Spleen (tissue), 11 donors: ENCODE measurements around the gene PMM2. TPM values are rescaled to one million over a fixed set of nuclear protein-coding genes. Genes with fewer than 3 reads are reported as not detected.

Source experiments
- DNase-seq: peaks from one replicate; pipeline ENCODE4 v3.0.0-alpha.2; 2020
- H3K27ac ChIP-seq, 8 donors: fragments of 200-600 bp; sonication (generic) in 7 of 8; 1 replicate in 4 of 8; 2 replicates in 4 of 8; pipeline versions ENCODE4 v1.5.0 to v1.8.0; 2016 to 2021; ENCODE audit warnings: inconsistent platforms in 4 of 8, mild to moderate bottlenecking in 4 of 8, moderate library complexity in 1 of 8
- H3K27me3 ChIP-seq, 7 donors: fragments of 200-600 bp; sonication (generic) in 6 of 7; replicated peaks in 1 of 7; 1 replicate in 4 of 7; 2 replicates in 3 of 7; pipeline versions ENCODE4 v1.5.0 to v1.8.0; 2016 to 2021; ENCODE audit warnings: inconsistent platforms in 3 of 7, mild to moderate bottlenecking in 1 of 7
- H3K36me3 ChIP-seq, 6 donors: fragments of 200-600 bp; sonication (generic) in 5 of 6; 1 replicate in 4 of 6; 2 replicates in 2 of 6; pipeline versions ENCODE4 v1.5.0 to v1.8.0; 2016 to 2021; ENCODE audit warnings: inconsistent platforms in 2 of 6
- H3K4me1 ChIP-seq, 6 donors: fragments of 200-600 bp; sonication (generic) in 5 of 6; 1 replicate in 3 of 6; 2 replicates in 3 of 6; pipeline versions ENCODE4 v1.5.0 to v1.8.0; 2016 to 2021; ENCODE audit warnings: inconsistent platforms in 3 of 6
- H3K4me3 ChIP-seq, 8 donors: fragments of 200-600 bp; sonication (generic) in 7 of 8; 1 replicate in 4 of 8; 2 replicates in 4 of 8; pipeline versions ENCODE4 v1.5.0 to v1.8.0; 2016 to 2021; ENCODE audit warnings: inconsistent platforms in 4 of 8, mild to moderate bottlenecking in 4 of 8, moderate library complexity in 2 of 8
- H3K9me3 ChIP-seq, 8 donors: fragments of 200-600 bp; sonication (generic) in 7 of 8; 1 replicate in 4 of 8; 2 replicates in 4 of 8; pipeline versions ENCODE4 v1.5.0 to v1.8.0; 2016 to 2021; ENCODE audit warnings: inconsistent platforms in 4 of 8
- CTCF ChIP-seq, 11 experiments: fragments of 200-600 bp in 7 of 11; fragments of 450-650 bp in 4 of 11; sonication (generic) in 4 of 11; IDR thresholded peaks in 8 of 11; conservative IDR thresholded peaks in 3 of 11; 1 replicate in 7 of 11; 2 replicates in 4 of 11; pipeline versions ENCODE4 v1.4.0 to v1.8.0; 2016 to 2021; ENCODE audit warnings: antibody characterized with exemption in 11 of 11, inconsistent platforms in 4 of 11, mild to moderate bottlenecking in 1 of 11
- POLR2A ChIP-seq, 3 donors: fragments of 450-650 bp; IDR thresholded peaks; one replicate each; pipeline ENCODE4 v1.5.1; 2017; ENCODE audit warnings: antibody characterized with exemption in 3 of 3, mild to moderate bottlenecking in 1 of 3
- POLR2AphosphoS5 ChIP-seq, 3 donors: sonication (generic); formaldehyde crosslinking; IDR thresholded peaks; one replicate each; pipeline ENCODE4 v1.5.1; 2017; ENCODE audit warnings: antibody characterized with exemption in 3 of 3
- WGBS, 5 donors: extraction: QIAGEN DNeasy Blood & Tissue Kit in 3 of 5; methylation state at CpG; one replicate each; pipeline versions ENCODE4 v1.1.5 to v1.1.7; 2013 to 2018; 5-methylcytosine and 5-hydroxymethylcytosine counted together
- intact Hi-C: fragments of 100-400 bp; cut with DNase I; formaldehyde crosslinking; loops from one replicate; pipeline ENCODE4 v1.15.0; 2023; ENCODE audit warnings: low total_unique reads
- polyA plus RNA-seq, 3 donors: library from polyadenylated mRNA; stranded (reverse); fragments of 200-250 nt; gene quantifications; one replicate each; pipeline ENCODE4 v1.2.1, GENCODE V29; 2013
- total RNA-seq, 7 donors: library from RNA; depleted of rRNA in 3 of 7; stranded (reverse); fragments of >200 nt in 3 of 7; fragmentation: NEBNext Ultra II Directional in 4 of 7; extraction: Animal tissue kit (Norgen Biotek cat#: 25700) in 4 of 7; gene quantifications; one replicate each; pipeline versions ENCODE4 v1.1.0 to v1.2.1, GENCODE V29; 2016 to 2021
- donor health status: healthy with polysubstance abuse.
- donor health status: DM: no; HTN: no; CAD: no; lungs with moderate emphysema.
- donor health status: DM: no; HTN: no; CAD: no.
- donor health status: Bipolar disorder and iron deficiency.
- donor health status: healthy.
- donor health status: DM: no; HTN: no; CAD: no.
- donor health status: DM: yes; HTN: yes; CAD: no.

PMM2 gene
- total and polyA plus RNA-seq, 10 donors = 13.0 to 38.8 (median 30.8) TPM

- H3K27me3 ChIP-seq = no peaks in the 10 kb centered on the region
- H3K27ac ChIP-seq = peak overlapping the region in 2 of 8 donors; percentile 41 to 78
- DNase-seq = peak; percentile 58
- H3K9me3 ChIP-seq = no peaks in the 10 kb centered on the region
- TF ChIP-seq POLR2AphosphoS5 (IDR thresholded peaks at IDR 0.05) = no peak
- no peak for TF ChIP-seq POLR2A (IDR thresholded peaks at IDR 0.05)
- TF ChIP-seq CTCF (IDR thresholded peaks at IDR 0.05 in 8 of 11, conservative IDR thresholded peaks at IDR 0.05 in 3 of 11) = no peak
- WGBS, 5 donors = 90 to 96% (median 95%) methylated on average over 8 of the region's 8 CpGs
- H3K4me3 ChIP-seq = no peak overlapping the region
- intact Hi-C loops = no loop called here
- H3K36me3 ChIP-seq = peaks cover 0 to 100% (median 51%) of the 10 kb centered on the region in 6 donors
- H3K4me1 ChIP-seq = peaks cover 18 to 57% (median 28%) of the 10 kb centered on the region in 6 donors
These were observed 54.2 kb downstream of the PMM2 start for GRCh38 chr16:8851761-8852403.

GRCh38 chr16:8852534-8852933 lies 54.9 kb downstream of the PMM2 start:
- peak overlapping the region in 4 of 8 donors; percentile 0 to 78 (median 32) for H3K27ac ChIP-seq
- peaks cover 18 to 59% (median 29%) of the 10 kb centered on the region in 6 donors for H3K4me1 ChIP-seq
- DNase-seq = peak; percentile 47
- no peaks in the 10 kb centered on the region for H3K27me3 ChIP-seq
- H3K4me3 ChIP-seq = no peak overlapping the region
- H3K36me3 ChIP-seq = peaks cover 0 to 97% (median 53%) of the 10 kb centered on the region in 6 donors
- 77 to 89% (median 85%) methylated on average over 8 of the region's 8 CpGs for WGBS, 5 donors
- TF ChIP-seq CTCF (IDR thresholded peaks at IDR 0.05 in 8 of 11, conservative IDR thresholded peaks at IDR 0.05 in 3 of 11) = no peak
- TF ChIP-seq POLR2AphosphoS5 (IDR thresholded peaks at IDR 0.05) = no peak
- TF ChIP-seq POLR2A (IDR thresholded peaks at IDR 0.05) = no peak
- H3K9me3 ChIP-seq = no peaks in the 10 kb centered on the region
- intact Hi-C loops = no loop called here

- Histone ChIP-seq H3K36me3 (peaks cover 0 to 97% (median 56%) of the 10 kb centered on the region in 6 donors), H3K27ac (peak overlapping the region in 4 of 8 donors; percentile 0 to 78 (median 32)), H3K27me3 (no peaks in the 10 kb centered on the region), H3K9me3 (no peaks in the 10 kb centered on the region), H3K4me1 (peaks cover 18 to 61% (median 31%) of the 10 kb centered on the region in 6 donors), H3K4me3 (no peak overlapping the region)
- intact Hi-C loops = no loop called here
- WGBS, 5 donors = 73 to 84% (median 77%) methylated on average over 7 of the region's 7 CpGs
- DNase-seq = peak; percentile 49
- TF ChIP-seq CTCF (IDR thresholded peaks at IDR 0.05 in 8 of 11, conservative IDR thresholded peaks at IDR 0.05 in 3 of 11) = no peak
- TF ChIP-seq POLR2AphosphoS5 (IDR thresholded peaks at IDR 0.05) = peak in 2 of 3 donors; percentile 12 to 24
These were observed 55.5 kb downstream of the PMM2 start for GRCh38 chr16:8853150-8853549.

GRCh38 chr16:8853611-8854010 lies 56.0 kb downstream of the PMM2 start:
- peak overlapping the region in 4 of 8 donors; percentile 0 to 78 (median 32) for H3K27ac ChIP-seq
- intact Hi-C loops = no loop called here
- DNase-seq = peak; percentile 21
- H3K4me3 ChIP-seq = no peak overlapping the region
- H3K27me3 ChIP-seq = no peaks in the 10 kb centered on the region
- peaks cover 0 to 97% (median 56%) of the 10 kb centered on the region in 6 donors for H3K36me3 ChIP-seq
- 81 to 93% (median 88%) methylated on average over 7 of the region's 7 CpGs for WGBS, 5 donors
- no peaks in the 10 kb centered on the region for H3K9me3 ChIP-seq
- TF ChIP-seq CTCF (IDR thresholded peaks at IDR 0.05 in 8 of 11, conservative IDR thresholded peaks at IDR 0.05 in 3 of 11) = no peak
- no peak for TF ChIP-seq POLR2AphosphoS5 (IDR thresholded peaks at IDR 0.05)
- no peak for TF ChIP-seq POLR2A (IDR thresholded peaks at IDR 0.05)
- peaks cover 18 to 66% (median 33%) of the 10 kb centered on the region in 6 donors for H3K4me1 ChIP-seq
